Erythroblast (primary cell): ENCODE data around the gene AGBL4.

Experiments
- DNase-seq, 2 experiments: peaks; one replicate each; lab custom pipeline; 2025; lab: John Stamatoyannopoulos, UW
- GATA1 ChIP-seq: IDR thresholded peaks from 2 replicates; pipeline ENCODE4 v1.6.1; 2011; ENCODE audit warnings: low read depth, mild to moderate bottlenecking, control low read depth, low read length, moderate library complexity
- POLR2A ChIP-seq: IDR thresholded peaks from 2 replicates; pipeline ENCODE4 v1.6.1; 2011; ENCODE audit warnings: mild to moderate bottlenecking, low read length

The AGBL4 gene

GRCh38 chr1:49252917-49253316, 770.8 kb downstream of the AGBL4 start:
- no peak for DNase-seq
- no peak for TF ChIP-seq GATA1
- TF ChIP-seq POLR2A = no peak

- no peak for DNase-seq
- no peak for TF ChIP-seq POLR2A
- TF ChIP-seq GATA1 = no peak
Measured at GRCh38 chr1:49251019-49251784, 772.6 kb downstream of the AGBL4 start.

- no peak for DNase-seq
Measured at GRCh38 chr1:49240709-49241221, 783.0 kb downstream of the AGBL4 start.

GRCh38 chr1:49234988-49235387, 788.8 kb downstream of the AGBL4 start:
- TF ChIP-seq POLR2A (no peak), GATA1 (no peak)
- no peak for DNase-seq

More at GRCh38 chr1:49240709-49241221, 783.0 kb downstream of the AGBL4 start:
- TF ChIP-seq POLR2A (no peak), GATA1 (no peak)

GRCh38 chr1:49229555-49229954, 794.2 kb downstream of the AGBL4 start:
- TF ChIP-seq GATA1 (no peak), POLR2A (no peak)
- no peak for DNase-seq

- no peak for DNase-seq
- TF ChIP-seq GATA1 (no peak), POLR2A (no peak)
Measured at GRCh38 chr1:49226758-49227157, 797.0 kb downstream of the AGBL4 start.

GRCh38 chr1:49225464-49225863, 798.3 kb downstream of the AGBL4 start:
- TF ChIP-seq GATA1 = no peak
- TF ChIP-seq POLR2A = no peak
- DNase-seq = no peak

DNA sequence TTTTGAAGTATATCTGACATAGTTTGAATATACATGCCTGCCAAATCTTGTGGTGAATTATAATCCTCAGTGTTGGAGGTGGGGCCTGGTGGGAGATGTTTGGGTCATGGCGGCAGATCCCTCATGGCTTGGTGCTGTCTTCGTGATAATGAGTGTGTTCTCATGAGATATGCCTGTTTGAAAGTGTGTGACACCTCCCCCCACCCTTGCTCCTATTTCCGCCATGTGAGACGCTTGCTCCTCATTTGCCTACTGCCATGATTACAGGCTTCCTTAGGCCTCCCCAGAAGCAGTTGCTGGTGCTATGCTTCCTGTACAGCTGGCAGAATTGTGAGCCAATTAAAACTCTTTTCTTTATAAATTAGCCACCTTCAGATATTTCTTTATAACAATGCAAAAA, 810.5 kb downstream of the AGBL4 start:
- no peak for DNase-seq
- no peak for TF ChIP-seq GATA1
- TF ChIP-seq POLR2A = no peak

- TF ChIP-seq GATA1 = no peak
- no peak for TF ChIP-seq POLR2A
- DNase-seq = no peak
Measured at GRCh38 chr1:49208712-49209111, 815.0 kb downstream of the AGBL4 start.

DNA sequence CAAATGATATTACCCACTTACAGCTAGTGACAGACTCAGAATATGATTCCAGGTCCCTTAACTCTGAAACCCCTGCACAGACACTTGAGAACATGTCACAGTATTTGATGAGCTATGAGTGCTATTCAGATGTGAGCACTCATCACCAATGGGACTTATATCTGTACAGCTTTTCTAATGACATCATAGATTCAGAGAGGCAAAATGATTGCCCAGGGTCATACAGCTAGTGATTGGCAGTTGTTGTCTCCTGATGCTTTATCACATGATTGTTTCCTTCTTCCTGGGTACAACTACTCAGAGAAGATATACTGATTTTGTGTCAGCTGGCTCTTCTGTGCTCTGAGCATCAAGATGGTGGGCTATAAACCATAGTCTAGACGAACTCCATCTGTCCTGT, 819.0 kb downstream of the AGBL4 start:
- no peak for DNase-seq
- TF ChIP-seq POLR2A (no peak), GATA1 (no peak)

DNA sequence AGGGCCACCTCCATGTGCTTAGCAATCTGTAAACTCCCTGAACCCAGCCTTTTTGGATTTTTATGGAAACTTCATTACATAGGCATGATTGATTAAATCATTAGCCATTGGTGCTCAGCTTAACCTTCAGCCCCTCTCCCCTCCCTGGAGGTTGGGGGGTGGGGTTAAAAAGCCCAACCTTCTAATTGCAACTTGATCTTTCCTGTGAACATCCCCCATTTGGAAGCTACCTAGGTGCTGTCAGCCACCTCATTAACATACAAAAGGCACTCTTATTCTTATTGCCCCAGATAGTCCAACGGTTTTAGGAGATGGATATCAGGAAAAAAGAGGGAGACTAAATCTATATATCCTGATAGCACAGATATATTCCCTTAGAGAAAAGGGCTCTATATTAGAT, 823.0 kb downstream of the AGBL4 start:
- TF ChIP-seq GATA1 (no peak), POLR2A (no peak)
- no peak for DNase-seq

DNA sequence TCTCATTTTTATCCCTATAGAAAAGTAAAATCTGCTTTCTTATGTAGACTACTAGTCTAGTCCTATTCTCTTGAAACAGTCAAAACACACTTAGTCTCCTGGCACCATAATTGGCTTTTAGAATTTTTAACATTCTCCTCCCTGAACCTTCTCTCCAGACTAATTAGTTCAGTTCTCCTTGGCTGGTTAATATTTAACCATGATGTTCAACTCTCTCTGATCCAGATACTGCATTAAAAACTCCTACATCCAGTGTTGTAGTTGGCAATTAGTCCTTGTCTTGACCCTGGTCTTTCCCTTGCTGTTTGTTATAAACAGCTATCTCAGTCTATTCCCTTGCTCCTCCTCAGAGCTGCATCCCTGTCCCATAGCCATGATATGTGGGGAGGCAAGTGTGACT, 824.2 kb downstream of the AGBL4 start:
- DNase-seq = no peak
- TF ChIP-seq GATA1 (no peak), POLR2A (no peak)

- no peak for DNase-seq
- TF ChIP-seq POLR2A (no peak), GATA1 (no peak)
Measured at GRCh38 chr1:49197081-49197480, 826.7 kb downstream of the AGBL4 start.

DNA sequence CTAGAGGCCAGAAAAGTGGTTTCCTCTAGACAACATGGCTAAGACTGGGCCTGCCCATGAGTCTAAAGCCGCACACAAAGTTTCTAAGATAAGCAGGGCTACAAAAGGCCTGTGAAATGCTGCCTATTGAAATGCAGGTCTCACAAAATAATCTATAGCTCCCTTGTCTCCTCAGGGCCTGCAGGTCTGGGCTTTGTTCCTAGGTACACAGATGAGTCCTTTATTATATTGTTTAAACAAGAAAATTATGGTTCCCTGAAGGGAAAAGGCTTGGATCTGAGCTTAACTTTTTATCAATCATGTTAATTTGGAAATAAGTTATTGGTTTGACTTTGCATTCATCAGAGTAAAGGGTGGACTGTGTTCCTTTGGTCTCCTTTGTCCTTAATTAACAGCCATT, 833.6 kb downstream of the AGBL4 start:
- TF ChIP-seq GATA1 (no peak), POLR2A (no peak)
- no peak for DNase-seq

DNA sequence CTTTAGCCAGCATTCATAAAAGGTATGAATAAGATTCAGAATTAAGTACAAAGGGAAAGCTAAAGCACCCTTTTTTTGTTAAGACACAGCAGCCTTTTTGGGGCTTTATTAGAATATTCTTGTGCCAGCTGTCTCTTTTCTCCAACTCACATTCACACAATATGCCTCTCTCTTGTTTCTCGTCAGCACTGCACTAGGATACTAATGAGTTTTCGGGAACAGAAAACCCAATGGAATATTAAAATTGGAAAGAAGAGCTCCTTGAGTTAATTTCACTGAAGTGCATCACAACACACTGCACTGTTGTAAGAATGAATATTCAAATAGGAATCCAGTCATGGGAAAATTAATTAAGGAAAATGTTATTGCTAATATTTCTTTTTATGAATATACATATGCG, 836.7 kb downstream of the AGBL4 start:
- DNase-seq = no peak
- no peak for TF ChIP-seq GATA1
- TF ChIP-seq POLR2A = no peak
